HG02588 (cell line): ENCODE data around the gene ZBTB47.

Source experiments
- ATAC-seq: cut with Tn5 transposase; IDR thresholded peaks from one replicate; pipeline ENCODE4 v1.9.1; 2021; ENCODE audit warnings: mild to moderate bottlenecking, moderate library complexity; ENCODE audit not compliant: unreplicated experiment

ZBTB47 gene

GRCh38 chr3:42664438-42664803 is 10.9 kb downstream of the ZBTB47 start:
- ATAC-seq, result no peak

DNA sequence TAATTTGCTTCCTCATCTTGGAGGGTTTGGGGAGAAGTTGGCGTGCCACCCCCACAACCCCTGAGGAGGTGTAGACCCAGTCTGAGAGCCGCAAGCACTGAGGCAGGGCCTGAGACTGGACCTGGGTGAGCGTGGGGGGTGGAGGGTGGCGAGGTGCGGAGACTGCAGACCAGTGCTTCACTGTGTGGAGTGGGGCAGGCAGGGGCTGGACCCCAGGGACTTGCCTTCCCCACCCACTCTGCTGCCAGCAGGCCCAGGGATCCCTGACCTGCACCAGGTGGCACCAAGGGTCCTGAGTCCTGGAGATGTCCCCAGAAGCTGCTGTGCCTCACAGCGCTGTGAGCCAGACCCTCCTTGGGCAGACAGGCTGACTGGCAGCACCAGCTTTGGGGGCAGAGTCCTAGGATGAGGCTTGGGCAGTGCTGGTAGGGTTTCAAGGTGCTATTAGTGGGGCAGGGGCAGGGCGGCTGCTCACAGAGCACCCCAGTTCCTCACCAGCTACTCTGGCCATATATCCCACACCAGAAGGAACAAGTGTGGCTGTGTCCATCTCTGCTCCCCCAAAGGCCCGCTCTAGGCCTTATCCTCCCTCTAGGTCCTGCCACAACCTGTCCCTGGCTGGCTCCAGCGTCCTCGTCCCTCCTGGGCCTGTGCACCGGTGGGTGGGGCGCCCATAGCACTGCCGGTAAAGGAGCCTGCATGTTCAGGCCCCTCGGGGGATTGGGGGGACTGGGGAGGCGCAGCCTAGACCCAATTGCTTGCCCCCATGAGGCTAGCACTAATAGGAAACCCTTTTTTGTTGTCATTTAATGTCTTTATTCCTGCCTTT is 11.8 kb downstream of the ZBTB47 start:
- ATAC-seq, result no peak

- no peak for ATAC-seq
These were observed 12.5 kb downstream of the ZBTB47 start for GRCh38 chr3:42666022-42666421.

DNA sequence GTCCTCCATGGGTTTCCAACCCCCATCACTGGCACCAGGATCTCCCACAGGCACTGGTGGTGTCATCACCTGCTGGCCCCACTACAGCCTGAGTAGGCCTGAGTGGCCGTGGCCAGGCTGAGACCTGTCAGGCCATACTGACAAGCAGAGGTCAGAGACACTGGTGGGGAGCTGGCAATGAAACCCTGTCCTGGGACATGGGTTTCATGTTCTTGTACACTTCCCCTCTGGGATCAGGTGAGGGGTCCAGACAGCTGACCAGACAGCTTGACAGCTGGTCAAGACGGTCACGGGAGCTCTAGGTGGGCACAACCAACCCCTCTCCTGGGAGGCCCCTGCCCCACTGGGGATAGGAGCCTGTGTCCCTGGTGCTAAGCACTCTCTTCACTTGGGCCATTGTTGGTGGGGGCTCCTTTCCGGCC is 13.1 kb downstream of the ZBTB47 start:
- no peak for ATAC-seq

- no peak for ATAC-seq
These were observed 13.6 kb downstream of the ZBTB47 start for GRCh38 chr3:42667096-42667522.

- no peak for ATAC-seq
These were observed 14.3 kb downstream of the ZBTB47 start for GRCh38 chr3:42667523-42668412.

- ATAC-seq, result no peak
These were observed 14.9 kb downstream of the ZBTB47 start for GRCh38 chr3:42668413-42668760.

DNA sequence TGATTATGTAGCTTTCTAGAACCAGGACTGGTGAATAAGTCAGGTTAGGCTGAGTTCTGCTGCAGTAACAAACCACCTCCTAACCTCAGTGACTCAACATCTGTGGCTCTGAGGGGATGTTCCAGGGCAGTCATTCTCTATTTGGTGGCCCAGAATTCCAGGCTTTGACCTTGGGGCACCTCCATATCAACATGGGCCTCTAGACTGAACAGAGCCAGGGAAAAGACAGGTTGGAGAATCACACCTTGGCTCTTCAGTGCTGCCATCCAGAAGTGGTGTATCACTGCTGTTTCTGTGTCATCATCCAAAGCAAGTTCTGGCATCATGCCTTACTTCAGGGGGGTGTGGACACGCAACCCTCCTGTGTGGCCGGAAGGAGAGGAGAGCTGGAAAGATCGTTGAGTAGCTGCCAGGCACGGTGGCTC is 15.3 kb downstream of the ZBTB47 start:
- ATAC-seq, result no peak

DNA sequence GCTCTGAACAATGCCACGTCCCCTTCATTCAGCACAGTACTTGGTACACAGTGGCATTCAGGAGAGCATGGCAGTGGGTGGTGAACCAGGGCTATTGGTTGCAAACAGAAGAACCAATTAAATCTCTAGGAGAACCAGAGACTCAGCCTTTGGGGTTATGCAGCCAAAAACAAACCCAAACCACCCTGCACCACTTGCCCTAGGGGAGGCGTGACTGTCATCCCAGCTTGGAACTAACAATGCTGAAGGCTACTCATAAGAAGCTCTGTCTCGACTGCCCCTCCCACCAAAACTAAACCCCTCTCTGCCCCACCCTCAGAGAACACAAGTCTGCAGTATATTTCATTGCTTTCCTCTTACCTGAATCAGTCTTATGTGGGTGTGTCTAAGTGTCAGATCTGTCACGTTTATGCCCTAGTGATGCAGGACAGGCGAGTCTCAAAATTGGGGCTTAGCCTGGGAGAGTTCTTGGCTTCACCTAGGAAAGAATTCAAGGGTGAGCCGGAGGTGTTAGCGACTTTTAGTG is 16.6 kb downstream of the ZBTB47 start:
- no peak for ATAC-seq

GRCh38 chr3:42670670-42671069 is 17.2 kb downstream of the ZBTB47 start:
- no peak for ATAC-seq

DNA sequence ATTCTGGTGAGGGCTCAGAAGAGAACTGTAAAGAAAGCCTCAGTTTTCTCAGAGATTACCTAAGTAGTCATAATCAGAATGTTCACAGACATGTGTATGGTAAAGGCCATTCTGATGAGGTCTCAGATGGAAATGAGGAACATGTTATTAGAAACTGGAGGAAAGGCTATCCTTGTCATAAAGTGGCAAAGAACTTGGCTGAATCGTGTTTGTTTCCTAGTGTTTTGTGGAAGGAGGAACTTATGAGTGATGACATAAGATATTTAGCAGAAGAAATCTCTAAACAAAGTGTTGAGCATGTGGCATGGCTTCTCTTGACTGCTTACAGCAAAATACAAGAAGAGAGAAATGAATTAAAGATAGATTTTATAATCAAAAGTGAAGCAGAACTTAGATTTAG is 19.0 kb downstream of the ZBTB47 start:
- ATAC-seq, result no peak

GRCh38 chr3:42673082-42673481 is 19.6 kb downstream of the ZBTB47 start:
- ATAC-seq, result no peak

GRCh38 chr3:42674146-42674545 is 20.6 kb downstream of the ZBTB47 start:
- no peak for ATAC-seq

GRCh38 chr3:42675909-42676308 is 22.4 kb downstream of the ZBTB47 start:
- no peak for ATAC-seq

GRCh38 chr3:42678447-42678846 is 24.9 kb downstream of the ZBTB47 start:
- ATAC-seq, result no peak

- ATAC-seq, result no peak
These were observed 26.8 kb downstream of the ZBTB47 start for GRCh38 chr3:42680271-42680670.

- no peak for ATAC-seq
These were observed 27.3 kb downstream of the ZBTB47 start for GRCh38 chr3:42680806-42681205.

- no peak for ATAC-seq
These were observed 28.0 kb downstream of the ZBTB47 start for GRCh38 chr3:42681361-42682038.

- ATAC-seq, result no peak
These were observed 29.0 kb downstream of the ZBTB47 start for GRCh38 chr3:42682301-42683070.

DNA sequence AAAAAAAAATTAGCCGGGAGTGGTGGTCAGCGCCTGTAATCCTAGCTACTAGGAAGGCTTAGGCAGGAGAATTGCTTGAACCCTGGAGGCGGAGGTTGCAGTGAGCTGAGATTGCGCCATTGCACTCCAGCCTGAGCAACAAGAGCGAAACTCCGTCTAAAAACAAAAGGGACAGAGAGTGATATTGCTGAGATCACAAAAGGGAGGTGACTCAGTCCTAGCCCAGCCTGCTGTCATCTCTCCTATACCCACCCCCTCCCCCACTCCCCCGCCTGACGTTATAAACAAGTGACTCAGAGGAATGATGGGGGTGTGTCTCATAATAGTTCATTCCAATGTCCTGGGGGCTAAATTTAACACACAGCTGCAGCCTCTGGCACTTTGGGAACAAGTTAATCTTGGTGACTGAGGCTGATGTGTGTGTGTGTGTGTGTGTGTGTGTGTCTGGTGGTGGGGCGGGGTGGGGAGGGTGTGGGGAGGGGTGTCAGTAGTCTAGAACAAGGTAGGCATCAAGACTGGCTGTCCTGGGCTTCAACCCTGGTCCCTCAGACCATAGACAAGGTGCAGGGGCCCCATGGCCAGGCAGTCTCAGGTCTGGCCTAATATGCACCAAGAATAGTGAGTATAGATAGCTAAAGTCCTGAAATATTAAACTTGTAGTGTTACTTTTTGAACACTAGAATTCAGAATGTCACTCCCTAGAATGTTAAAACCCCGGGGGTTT is 30.5 kb downstream of the ZBTB47 start:
- no peak for ATAC-seq
